ENCODE data around the gene CLCN2.

CLCN2 gene

GRCh38 chr3:184352897-184353545 is 8.4 kb downstream of the CLCN2 start:
- no peak for TF ChIP-seq CTCF (IDR thresholded peaks at IDR 0.05)
- H3K36me3 ChIP-seq, result peaks cover 0 to 40% (median 7%) of the 10 kb centered on the region in 3 donors
- peaks cover 0 to 9% (median 0%) of the 10 kb centered on the region in 4 donors for H3K4me1 ChIP-seq
- H3K9me3 ChIP-seq, result no peaks in the 10 kb centered on the region
- H3K27ac ChIP-seq, result no peak overlapping the region
- no peaks in the 10 kb centered on the region for H3K27me3 ChIP-seq
- intact Hi-C loops (cut with DNase I; ENCODE audit: low total_unique reads), result no loop called here
- DNase-seq, result no peak
- no peak overlapping the region for H3K4me3 ChIP-seq

DNA sequence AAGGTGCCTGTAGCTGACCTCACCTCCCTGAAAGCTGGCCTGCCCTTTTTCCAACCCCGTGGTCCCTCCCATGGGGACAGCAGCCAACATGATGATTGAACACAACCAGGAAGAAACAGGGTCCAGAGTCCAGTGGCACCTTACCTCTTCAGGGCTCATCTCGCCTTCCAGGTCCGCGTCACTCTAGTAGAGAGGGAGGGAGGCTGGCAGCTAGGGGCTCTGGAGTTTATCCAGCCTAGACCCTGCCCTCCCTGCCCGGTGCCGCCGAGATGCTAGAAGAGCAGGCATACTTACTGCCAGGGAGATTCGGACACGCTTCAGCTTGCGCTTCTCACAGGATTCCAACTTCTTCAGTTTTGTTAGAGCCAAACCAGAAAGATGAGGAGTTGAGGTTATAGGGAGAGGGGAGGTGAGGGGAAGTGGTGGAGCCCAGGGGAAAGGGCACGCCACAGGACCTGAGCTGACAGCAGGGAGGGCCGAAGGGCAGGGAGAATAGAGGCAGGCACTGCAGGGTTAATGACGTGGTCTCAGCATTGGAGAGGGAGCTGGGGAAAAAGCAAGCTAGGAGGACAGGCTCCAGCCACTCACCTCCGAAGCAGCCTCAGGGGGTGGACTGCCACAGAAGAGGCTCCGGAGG is 9.1 kb downstream of the CLCN2 start:
- H3K4me1 ChIP-seq, result peaks cover 0 to 9% (median 0%) of the 10 kb centered on the region in 4 donors
- H3K4me3 ChIP-seq, result no peak overlapping the region
- intact Hi-C loops (cut with DNase I; ENCODE audit: low total_unique reads), result no loop called here

GRCh38 chr3:184351511-184352148 is 9.8 kb downstream of the CLCN2 start:
- intact Hi-C loops (cut with DNase I; ENCODE audit: low total_unique reads), result no loop called here
- H3K36me3 ChIP-seq, result peaks cover 0 to 27% (median 7%) of the 10 kb centered on the region in 3 donors
- no peaks in the 10 kb centered on the region for H3K27me3 ChIP-seq
- no peak for TF ChIP-seq CTCF (IDR thresholded peaks at IDR 0.05)
- no peak overlapping the region for H3K27ac ChIP-seq
- H3K4me3 ChIP-seq, result no peak overlapping the region
- DNase-seq, result no peak
- peaks cover 0 to 9% (median 0%) of the 10 kb centered on the region in 4 donors for H3K4me1 ChIP-seq
- H3K9me3 ChIP-seq, result no peaks in the 10 kb centered on the region

More for the DNA sequence above, 9.1 kb downstream of the CLCN2 start:
- H3K27ac ChIP-seq, result no peak overlapping the region
- no peak for TF ChIP-seq CTCF (IDR thresholded peaks at IDR 0.05)
- no peak for DNase-seq
- no peaks in the 10 kb centered on the region for H3K9me3 ChIP-seq
- H3K27me3 ChIP-seq, result no peaks in the 10 kb centered on the region
- H3K36me3 ChIP-seq, result peaks cover 0 to 32% (median 7%) of the 10 kb centered on the region in 3 donors

- no peaks in the 10 kb centered on the region for H3K9me3 ChIP-seq
- H3K4me1 ChIP-seq, result peaks cover 0 to 10% (median 0%) of the 10 kb centered on the region in 4 donors
- no peak overlapping the region for H3K4me3 ChIP-seq
- intact Hi-C loops (cut with DNase I; ENCODE audit: low total_unique reads), result no loop called here
- H3K27ac ChIP-seq, result no peak overlapping the region
- no peaks in the 10 kb centered on the region for H3K27me3 ChIP-seq
- peaks cover 0 to 28% (median 7%) of the 10 kb centered on the region in 3 donors for H3K36me3 ChIP-seq
- no peak for TF ChIP-seq CTCF (IDR thresholded peaks at IDR 0.05)
- DNase-seq, result no peak
Measured at GRCh38 chr3:184350618-184351017, 10.8 kb downstream of the CLCN2 start.

DNA sequence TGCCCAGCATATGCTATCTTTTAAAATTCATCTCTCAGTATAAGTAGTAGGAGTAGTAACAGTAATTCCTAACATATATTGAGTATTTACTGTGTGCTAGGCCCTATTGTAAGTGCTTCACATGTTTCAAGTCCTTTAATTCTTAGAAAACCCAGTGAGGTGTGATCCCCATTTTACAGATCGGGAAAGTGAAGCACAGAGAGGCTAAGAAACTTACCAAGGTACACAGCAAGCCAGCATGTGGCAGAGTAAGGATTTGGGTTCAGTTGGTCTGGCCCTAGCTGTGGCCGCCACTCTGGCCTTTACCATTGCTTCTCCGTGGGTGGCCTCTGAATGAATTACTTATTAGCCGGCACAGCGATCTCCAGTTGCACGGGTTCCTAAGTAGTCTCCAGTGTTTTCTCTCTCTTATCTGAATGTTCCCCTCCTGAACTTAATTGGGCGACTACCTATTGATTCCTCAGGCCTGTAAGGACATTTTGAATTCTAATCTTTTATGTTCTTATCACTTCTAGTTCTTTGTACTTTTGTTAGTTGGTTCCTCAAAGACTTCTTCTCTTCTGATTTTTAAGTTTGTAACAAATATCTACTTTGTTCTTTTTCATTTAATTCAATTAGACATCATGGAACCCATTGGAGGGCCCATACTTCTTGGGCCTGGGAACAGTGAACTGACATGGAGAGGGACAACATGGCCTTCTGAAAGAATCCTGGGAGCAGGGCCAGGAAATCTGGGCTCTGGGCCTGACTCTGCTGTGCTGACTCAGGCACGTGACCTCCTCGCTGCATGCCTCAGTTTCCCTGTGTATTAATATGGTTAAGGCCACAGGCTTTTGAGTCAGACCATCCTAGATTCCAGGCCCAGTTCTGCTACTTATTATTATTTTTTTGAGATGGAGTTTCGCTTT is 11.6 kb downstream of the CLCN2 start:
- TF ChIP-seq CTCF (IDR thresholded peaks at IDR 0.05), result no peak

More for the DNA sequence above, 11.6 kb downstream of the CLCN2 start:
- no peak for DNase-seq
- no peaks in the 10 kb centered on the region for H3K9me3 ChIP-seq
- no peak overlapping the region for H3K27ac ChIP-seq
- peaks cover 4 to 28% (median 5%) of the 10 kb centered on the region in 3 donors for H3K36me3 ChIP-seq
- H3K27me3 ChIP-seq, result no peaks in the 10 kb centered on the region
- intact Hi-C loops (cut with DNase I; ENCODE audit: low total_unique reads), result no loop called here
- H3K4me3 ChIP-seq, result no peak overlapping the region
- peaks cover 0 to 17% (median 0%) of the 10 kb centered on the region in 4 donors for H3K4me1 ChIP-seq
